DLD1 (cell line): Measurements from ENCODE around the gene CSAG2.

Experiments used
- in situ Hi-C: cut with HindIII; loops from 2 replicates; pipeline ENCODE4 v1.10.0; 2017; ENCODE audit warnings: low sequenced_read_pairs

The CSAG2 gene

DNA sequence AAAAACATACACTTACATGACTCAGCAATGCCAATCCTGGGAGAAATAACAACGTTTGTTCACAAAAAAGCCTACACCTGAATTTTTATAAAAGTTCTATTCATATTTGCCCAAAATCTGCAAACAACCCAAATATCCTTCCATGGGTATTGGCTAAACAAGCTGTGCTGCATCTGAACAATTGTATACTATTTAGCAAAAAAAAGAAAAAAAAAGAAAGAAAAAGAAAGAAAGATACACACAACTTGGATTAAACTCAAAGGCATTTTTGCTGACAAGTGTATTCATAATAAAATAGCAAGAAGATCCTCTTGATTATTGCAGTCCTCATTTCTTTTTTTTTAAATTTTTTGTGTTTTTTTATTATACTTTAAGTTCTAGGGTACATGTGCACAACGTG lies 34.9 kb downstream of the CSAG2 start:
- in situ Hi-C loops, result no loop called here

DNA sequence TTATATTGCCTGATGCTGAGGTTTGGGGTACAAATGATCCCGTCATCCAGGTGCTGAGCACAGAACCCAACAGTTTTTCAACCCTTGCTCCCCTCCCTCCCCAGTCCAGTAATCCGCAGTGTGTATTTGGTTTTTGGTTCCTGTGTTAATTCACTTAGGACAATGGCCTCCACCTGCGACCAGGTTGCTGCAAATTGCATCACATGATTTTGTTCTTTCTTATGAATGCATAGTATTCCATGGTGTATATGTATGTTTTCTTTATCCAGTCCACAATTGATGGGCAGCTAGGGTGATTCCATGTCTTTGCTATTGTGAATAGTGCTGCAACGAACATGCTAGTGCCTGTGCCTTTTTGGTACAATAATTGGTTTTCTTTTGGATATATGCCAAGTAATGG lies 46.0 kb downstream of the CSAG2 start:
- in situ Hi-C loops, result no loop called here

DNA sequence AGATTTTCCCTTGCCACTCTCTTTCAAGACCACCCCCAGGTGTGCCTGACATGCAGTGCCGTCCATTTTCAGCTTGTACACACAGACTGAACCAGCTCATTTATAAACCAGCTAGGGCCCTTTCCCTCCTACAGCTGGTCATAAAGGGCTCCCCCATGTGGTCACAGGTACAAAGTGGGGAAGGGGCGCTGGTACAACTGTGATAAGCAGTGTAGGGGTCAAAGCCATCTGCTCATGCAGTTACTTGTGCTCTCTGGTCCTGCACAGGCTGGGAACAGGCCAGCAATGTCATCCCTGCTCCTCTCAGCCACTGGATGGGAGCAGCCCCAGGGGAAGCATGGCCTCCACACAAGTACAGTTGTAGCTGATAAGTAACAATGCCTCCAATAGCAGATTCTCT lies 50.8 kb downstream of the CSAG2 start:
- in situ Hi-C loops, result no loop called here
